Neural progenitor cell (in vitro differentiated cells): ENCODE results near the gene POLR1F. TPM values are rescaled to one million over a fixed set of nuclear protein-coding genes. Genes with fewer than 3 reads are reported as not detected.

Source experiments
- DNase-seq: peaks from one replicate; pipeline ENCODE4 v3.0.0-alpha.2; 2016; ENCODE audit warnings: low spot score
- H2AFZ ChIP-seq: fragments of 200-600 bp; sonication (generic); replicated peaks from 2 replicates; pipeline ENCODE4 v1.6.1; 2016; ENCODE audit warnings: antibody characterized with exemption
- H3F3A ChIP-seq: fragments of 200-600 bp; sonication (generic); 2 replicates; pipeline ENCODE4 v1.6.1; 2016; ENCODE audit warnings: antibody characterized with exemption, low read depth
- H3K27ac ChIP-seq: fragments of 200-600 bp; sonication (generic); 2 replicates; pipeline ENCODE4 v1.5.1; 2016; ENCODE audit warnings: mild to moderate bottlenecking
- H3K27me3 ChIP-seq: fragments of 200-600 bp; sonication (generic); 2 replicates; pipeline ENCODE4 v1.6.1; 2016; ENCODE audit warnings: mild to moderate bottlenecking, moderate library complexity
- H3K36me3 ChIP-seq: fragments of 200-600 bp; sonication (generic); 2 replicates; pipeline ENCODE4 v1.5.1; 2016
- H3K4me1 ChIP-seq: fragments of 200-600 bp; sonication (generic); 2 replicates; pipeline ENCODE4 v1.6.1; 2016; ENCODE audit warnings: mixed run types
- H3K4me2 ChIP-seq: fragments of 200-600 bp; sonication (generic); 2 replicates; pipeline ENCODE4 v1.6.1; 2016
- H3K4me3 ChIP-seq: fragments of 200-600 bp; sonication (generic); 2 replicates; pipeline ENCODE4 v1.5.1; 2016
- H3K79me2 ChIP-seq: fragments of 200-600 bp; sonication (generic); 2 replicates; pipeline ENCODE4 v1.6.1; 2016; ENCODE audit warnings: low read depth
- H3K9ac ChIP-seq: fragments of 200-600 bp; sonication (generic); 2 replicates; pipeline ENCODE4 v1.6.1; 2016
- H3K9me3 ChIP-seq: fragments of 200-600 bp; sonication (generic); 2 replicates; pipeline ENCODE4 v1.5.1; 2016; ENCODE audit warnings: low read depth
- H4K20me1 ChIP-seq: fragments of 200-600 bp; sonication (generic); 2 replicates; pipeline ENCODE4 v1.6.1; 2016; ENCODE audit warnings: low read depth
- H3K27ac Mint-ChIP-seq: 3 replicates; pipeline ENCODE4 v1.8.0; 2021; ENCODE audit warnings: mixed read lengths
- H3K27me3 Mint-ChIP-seq: 2 replicates; pipeline ENCODE4 v1.8.0; 2022; ENCODE audit warnings: low read depth, mild to moderate bottlenecking, inconsistent platforms, moderate library complexity, mixed read lengths; ENCODE audit not compliant: insufficient read depth
- H3K36me3 Mint-ChIP-seq: 3 replicates; pipeline ENCODE4 v1.8.0; 2021; ENCODE audit warnings: mixed read lengths
- H3K4me1 Mint-ChIP-seq: 3 replicates; pipeline ENCODE4 v1.8.0; 2021; ENCODE audit warnings: mixed read lengths
- H3K4me3 Mint-ChIP-seq: 3 replicates; pipeline ENCODE4 v1.8.0; 2021; ENCODE audit warnings: mild to moderate bottlenecking, moderate library complexity, mixed read lengths
- H3K9me3 Mint-ChIP-seq: 3 replicates; pipeline ENCODE4 v1.8.0; 2020; ENCODE audit warnings: mixed read lengths
- CTCF ChIP-seq: fragments of 200-600 bp; sonication (generic); IDR thresholded peaks from 2 replicates; pipeline ENCODE4 v1.5.1; 2017; ENCODE audit warnings: antibody characterized with exemption, mild to moderate bottlenecking
- EZH2 ChIP-seq: fragments of 200-600 bp; sonication (generic); IDR thresholded peaks from 2 replicates; pipeline ENCODE4 v1.6.1; 2017; ENCODE audit warnings: antibody characterized with exemption, mild to moderate bottlenecking, moderate library complexity
- EZH2phosphoT487 ChIP-seq: fragments of 200-600 bp; sonication (generic); IDR thresholded peaks from 2 replicates; pipeline ENCODE4 v1.6.1; 2017; ENCODE audit warnings: antibody characterized with exemption
- total RNA-seq: library from RNA; depleted of rRNA; stranded (reverse); fragments of >200 nt; gene quantifications from 2 replicates; pipeline ENCODE4 v1.2.3, GENCODE V29; 2015; ENCODE audit warnings: low replicate concordance

POLR1F gene
- total RNA-seq, 1 donor from 2014 or later: 29.7 TPM

DNA sequence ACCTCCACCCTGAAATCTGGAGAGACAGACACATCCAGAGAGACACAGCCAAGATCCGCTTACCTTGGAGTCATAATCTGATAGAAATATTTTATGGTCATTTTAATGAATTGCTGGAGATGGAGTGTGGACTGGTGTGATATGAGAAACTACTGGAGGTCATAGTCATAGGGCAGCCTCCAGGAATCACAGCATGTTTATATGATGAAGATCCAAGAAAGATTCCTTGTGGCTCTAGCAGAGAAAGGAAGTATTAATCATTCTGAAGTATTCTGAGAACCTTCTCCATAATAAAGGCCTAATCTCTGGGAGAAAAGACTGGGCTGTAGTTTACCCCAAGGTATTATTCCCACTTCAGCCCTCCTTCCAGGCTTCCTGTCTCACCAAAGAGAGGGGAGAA lies 38.0 kb downstream of the POLR1F start:
- H3K36me3 ChIP-seq: no peaks in the 10 kb centered on the region
- no peaks in the 10 kb centered on the region for H3K27me3 Mint-ChIP-seq
- no peaks in the 10 kb centered on the region for H3K4me1 ChIP-seq
- H3K27me3 ChIP-seq: no peaks in the 10 kb centered on the region
- no peak overlapping the region for H2AFZ ChIP-seq
- H3K4me3 Mint-ChIP-seq: no peak overlapping the region
- no peak for DNase-seq
- H3K27ac Mint-ChIP-seq: no peak overlapping the region
- no peak for TF ChIP-seq EZH2phosphoT487
- no peak overlapping the region for H3K4me2 ChIP-seq
- no peaks in the 10 kb centered on the region for H3K36me3 Mint-ChIP-seq
- H3F3A ChIP-seq: no peaks in the 10 kb centered on the region
- H3K79me2 ChIP-seq: no peaks in the 10 kb centered on the region
- no peaks in the 10 kb centered on the region for H4K20me1 ChIP-seq
- H3K4me3 ChIP-seq: no peak overlapping the region
- H3K9me3 Mint-ChIP-seq: no peaks in the 10 kb centered on the region
- peaks cover 5% of the 10 kb centered on the region for H3K4me1 Mint-ChIP-seq
- no peak overlapping the region for H3K27ac ChIP-seq
- H3K9me3 ChIP-seq: no peaks in the 10 kb centered on the region
- no peak overlapping the region for H3K9ac ChIP-seq

GRCh38 chr7:19665399-19666008 lies 43.3 kb downstream of the POLR1F start:
- Histone ChIP-seq H4K20me1 (no peaks in the 10 kb centered on the region), H3K4me1 (no peaks in the 10 kb centered on the region), H3K27ac (no peak overlapping the region), H3K36me3 (no peaks in the 10 kb centered on the region), H3K9me3 (no peaks in the 10 kb centered on the region), H3F3A (no peaks in the 10 kb centered on the region), H3K79me2 (no peaks in the 10 kb centered on the region), H3K4me2 (no peak overlapping the region), H3K9ac (no peak overlapping the region), H2AFZ (no peak overlapping the region), H3K27me3 (peaks cover 15% of the 10 kb centered on the region), H3K4me3 (no peak overlapping the region)
- Mint-ChIP-seq H3K4me3 (no peak overlapping the region), H3K27ac (no peak overlapping the region), H3K9me3 (no peaks in the 10 kb centered on the region), H3K36me3 (no peaks in the 10 kb centered on the region), H3K27me3 (no peaks in the 10 kb centered on the region), H3K4me1 (peaks cover 3% of the 10 kb centered on the region)
- peak; percentile 14 for DNase-seq
- TF ChIP-seq CTCF (peak; percentile 75), EZH2phosphoT487 (no peak)

GRCh38 chr7:19663816-19664462 lies 44.9 kb downstream of the POLR1F start:
- no peaks in the 10 kb centered on the region for H3K9me3 Mint-ChIP-seq
- no peaks in the 10 kb centered on the region for H3K79me2 ChIP-seq

More at GRCh38 chr7:19663816-19664462, 44.9 kb downstream of the POLR1F start:
- Mint-ChIP-seq H3K36me3 (no peaks in the 10 kb centered on the region), H3K27me3 (no peaks in the 10 kb centered on the region), H3K4me3 (no peak overlapping the region), H3K27ac (no peak overlapping the region), H3K4me1 (no peaks in the 10 kb centered on the region)
- H3K36me3 ChIP-seq: no peaks in the 10 kb centered on the region
- H3K9ac ChIP-seq: no peak overlapping the region
- no peak overlapping the region for H2AFZ ChIP-seq
- DNase-seq: no peak
- no peak overlapping the region for H3K4me3 ChIP-seq
- H3K9me3 ChIP-seq: no peaks in the 10 kb centered on the region
- no peaks in the 10 kb centered on the region for H4K20me1 ChIP-seq
- H3K27ac ChIP-seq: no peak overlapping the region
- peaks cover 15% of the 10 kb centered on the region for H3K27me3 ChIP-seq
- H3F3A ChIP-seq: no peaks in the 10 kb centered on the region
- H3K4me2 ChIP-seq: no peak overlapping the region
- TF ChIP-seq EZH2 (no peak), EZH2phosphoT487 (no peak), CTCF (no peak)
- H3K4me1 ChIP-seq: no peaks in the 10 kb centered on the region
